OCI-LY3 (cell line): ENCODE results near the gene EARS2.
"Not testable (repeated sequence)": the region's sequence is repeated elsewhere in the genome, so short reads cannot be mapped to it uniquely, and the experiment has no call there.

ENCODE experiments used
- H2AFZ ChIP-seq: fragments of 200-600, 300-600 bp; shearing (Covaris generic); 2 replicates; pipeline ENCODE4 v1.6.0; 2014; ENCODE audit warnings: antibody characterized with exemption, low read depth, low read length
- H3K27ac ChIP-seq: fragments of 200-600, 300-600 bp; sonication (generic); 2 replicates; pipeline ENCODE4 v1.5.1; 2014; ENCODE audit warnings: mild to moderate bottlenecking, low read length, moderate library complexity, mixed read lengths
- H3K27me3 ChIP-seq: fragments of 200-600, 300-600 bp; sonication (generic); 2 replicates; pipeline ENCODE4 v1.6.1; 2014; ENCODE audit warnings: low read depth, low read length, mixed read lengths
- H3K36me3 ChIP-seq: fragments of 200-600, 300-600 bp; sonication (generic); replicated peaks from 2 replicates; pipeline ENCODE3; 2014; ENCODE audit warnings: low read depth, low read length, mixed read lengths
- H3K4me1 ChIP-seq: fragments of 300-600, 200-600 bp; sonication (generic); 2 replicates; pipeline ENCODE4 v1.6.1; 2014; ENCODE audit warnings: low read length, mixed read lengths
- H3K4me2 ChIP-seq: fragments of 200-600, 300-600 bp; sonication (generic); 2 replicates; pipeline ENCODE4 v1.6.1; 2014; ENCODE audit warnings: low read length, mixed read lengths
- H3K4me3 ChIP-seq: fragments of 300-600, 200-600 bp; sonication (generic); 2 replicates; pipeline ENCODE4 v1.5.1; 2014; ENCODE audit warnings: antibody characterized with exemption, mild to moderate bottlenecking, low read length, moderate library complexity
- H3K79me2 ChIP-seq: fragments of 300-600, 200-600 bp; shearing (Covaris generic); 2 replicates; pipeline ENCODE4 v1.6.1; 2014; ENCODE audit warnings: mild to moderate bottlenecking, low read length, mixed read lengths
- H3K9ac ChIP-seq: fragments of 300-600, 200-600 bp; shearing (Covaris generic); 2 replicates; pipeline ENCODE4 v1.6.0; 2014; ENCODE audit warnings: mild to moderate bottlenecking, low read length, moderate library complexity
- H3K9me3 ChIP-seq: fragments of 200-600, 300-600 bp; shearing (Covaris generic); 2 replicates; pipeline ENCODE4 v1.6.1; 2014; ENCODE audit warnings: low read length, mixed read lengths; ENCODE audit not compliant: insufficient read depth
- H4K20me1 ChIP-seq: fragments of 200-600, 300-600 bp; sonication (generic); 2 replicates; pipeline ENCODE4 v1.6.1; 2016; ENCODE audit warnings: low read length, mixed read lengths; ENCODE audit not compliant: insufficient read depth
- EZH2phosphoT487 ChIP-seq: fragments of 200-600 bp; shearing (Covaris generic); IDR thresholded peaks from 2 replicates; pipeline ENCODE4 v1.6.1; 2018; ENCODE audit warnings: antibody characterized with exemption, mixed run types, low read depth
- TF ChIP-seq, protein P1 (sequence below): fragments of 200-600, 300-600 bp; sonication (generic); IDR thresholded peaks from 2 replicates; pipeline ENCODE4 v1.5.1; 2014; ENCODE audit warnings: antibody characterized with exemption, low read length, low read depth

EARS2 gene

DNA sequence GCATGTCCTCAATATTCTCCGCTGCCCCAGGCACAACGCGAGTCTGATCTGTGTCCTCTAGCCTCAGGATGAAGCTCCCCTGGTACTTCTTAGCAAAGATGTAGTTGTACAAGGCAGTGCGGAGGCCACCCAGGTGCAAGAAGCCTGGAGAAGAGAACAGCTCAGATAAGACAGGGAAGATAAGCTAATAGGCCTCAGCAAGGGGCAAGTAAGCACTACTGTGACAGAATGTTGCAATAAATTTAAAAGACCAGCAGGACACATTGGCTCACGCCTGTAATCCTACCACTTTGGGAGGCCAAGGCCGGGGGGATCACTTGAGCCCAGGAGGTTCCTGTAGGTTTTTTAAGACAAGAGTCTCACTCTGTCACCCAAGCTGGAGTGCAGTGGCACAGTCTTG, 5.0 kb downstream of the EARS2 start:
- no peaks in the 10 kb centered on the region for H4K20me1 ChIP-seq
- H3K36me3 ChIP-seq = peaks cover 44% of the 10 kb centered on the region
- H3K4me1 ChIP-seq = peaks cover 14% of the 10 kb centered on the region
- H3K27me3 ChIP-seq = no peaks in the 10 kb centered on the region
- no peak overlapping the region for H2AFZ ChIP-seq
- H3K9me3 ChIP-seq = no peaks in the 10 kb centered on the region
- no peak overlapping the region for H3K4me2 ChIP-seq
- no peak overlapping the region for H3K27ac ChIP-seq
- no peak overlapping the region for H3K9ac ChIP-seq
- H3K79me2 ChIP-seq = peaks cover 38% of the 10 kb centered on the region
- H3K4me3 ChIP-seq = no peak overlapping the region
- TF ChIP-seq EZH2phosphoT487 = no peak
- TF ChIP-seq, protein P1, sequence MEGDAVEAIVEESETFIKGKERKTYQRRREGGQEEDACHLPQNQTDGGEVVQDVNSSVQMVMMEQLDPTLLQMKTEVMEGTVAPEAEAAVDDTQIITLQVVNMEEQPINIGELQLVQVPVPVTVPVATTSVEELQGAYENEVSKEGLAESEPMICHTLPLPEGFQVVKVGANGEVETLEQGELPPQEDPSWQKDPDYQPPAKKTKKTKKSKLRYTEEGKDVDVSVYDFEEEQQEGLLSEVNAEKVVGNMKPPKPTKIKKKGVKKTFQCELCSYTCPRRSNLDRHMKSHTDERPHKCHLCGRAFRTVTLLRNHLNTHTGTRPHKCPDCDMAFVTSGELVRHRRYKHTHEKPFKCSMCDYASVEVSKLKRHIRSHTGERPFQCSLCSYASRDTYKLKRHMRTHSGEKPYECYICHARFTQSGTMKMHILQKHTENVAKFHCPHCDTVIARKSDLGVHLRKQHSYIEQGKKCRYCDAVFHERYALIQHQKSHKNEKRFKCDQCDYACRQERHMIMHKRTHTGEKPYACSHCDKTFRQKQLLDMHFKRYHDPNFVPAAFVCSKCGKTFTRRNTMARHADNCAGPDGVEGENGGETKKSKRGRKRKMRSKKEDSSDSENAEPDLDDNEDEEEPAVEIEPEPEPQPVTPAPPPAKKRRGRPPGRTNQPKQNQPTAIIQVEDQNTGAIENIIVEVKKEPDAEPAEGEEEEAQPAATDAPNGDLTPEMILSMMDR = no peak

DNA sequence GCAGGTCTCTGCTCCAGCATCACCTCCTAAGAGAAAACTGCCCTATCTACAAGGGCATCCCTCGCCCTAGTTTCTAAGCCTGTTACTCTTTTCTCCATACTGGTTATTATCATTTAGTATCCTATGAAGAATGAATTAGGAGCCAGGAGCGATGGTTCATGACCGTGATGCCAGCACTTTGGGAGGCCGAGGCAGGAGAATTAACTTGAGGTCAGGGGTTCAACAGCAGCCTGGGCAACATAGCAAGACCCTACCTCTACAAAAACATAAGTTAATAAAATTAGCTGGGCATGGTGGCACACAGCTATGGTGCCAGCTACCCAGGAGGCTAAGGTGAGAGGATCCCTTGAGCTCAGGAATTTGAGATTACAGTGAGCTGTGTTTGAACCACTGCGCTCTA, 7.2 kb downstream of the EARS2 start:
- no peaks in the 10 kb centered on the region for H3K27me3 ChIP-seq
- no peak overlapping the region for H3K4me3 ChIP-seq
- H4K20me1 ChIP-seq = no peaks in the 10 kb centered on the region
- no peak overlapping the region for H2AFZ ChIP-seq
- peaks cover 57% of the 10 kb centered on the region for H3K36me3 ChIP-seq
- H3K27ac ChIP-seq = no peak overlapping the region
- no peaks in the 10 kb centered on the region for H3K9me3 ChIP-seq
- H3K4me2 ChIP-seq = no peak overlapping the region
- H3K4me1 ChIP-seq = peaks cover 29% of the 10 kb centered on the region
- TF ChIP-seq, protein P1 = no peak
- TF ChIP-seq EZH2phosphoT487 = no peak
- no peak overlapping the region for H3K9ac ChIP-seq
- peaks cover 32% of the 10 kb centered on the region for H3K79me2 ChIP-seq

DNA sequence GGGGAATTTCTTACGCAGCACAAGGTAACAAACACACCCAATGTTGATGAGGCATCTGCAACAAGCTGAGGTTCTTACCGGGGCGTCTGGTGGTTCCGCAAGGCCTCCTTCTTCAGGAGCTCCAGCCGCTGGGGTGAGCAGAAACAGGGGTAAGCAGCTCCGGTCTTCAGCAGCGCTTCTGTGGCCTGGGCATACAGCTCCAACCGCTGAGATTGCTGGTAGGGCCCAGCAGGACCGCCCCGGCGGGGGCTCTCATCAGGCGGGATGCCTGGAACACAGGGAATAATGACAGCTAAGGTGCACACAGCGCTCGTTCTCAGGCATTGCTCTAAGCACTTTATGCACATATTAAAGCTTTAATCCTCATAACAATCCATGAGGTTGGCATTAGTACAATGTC, 12.7 kb downstream of the EARS2 start:
- Histone ChIP-seq H3K4me2 (peak overlapping the region; percentile 27), H3K79me2 (peaks cover 15% of the 10 kb centered on the region), H3K4me3 (no peak overlapping the region), H4K20me1 (no peaks in the 10 kb centered on the region), H2AFZ (no peak overlapping the region), H3K27me3 (no peaks in the 10 kb centered on the region), H3K4me1 (peaks cover 43% of the 10 kb centered on the region), H3K36me3 (peaks cover 45% of the 10 kb centered on the region), H3K9ac (peak overlapping the region; percentile 28; the same call in 1 of the 2 replicates), H3K9me3 (no peaks in the 10 kb centered on the region), H3K27ac (peak overlapping the region; percentile 70)
- TF ChIP-seq EZH2phosphoT487 = no peak
- TF ChIP-seq, protein P1 = no peak

DNA sequence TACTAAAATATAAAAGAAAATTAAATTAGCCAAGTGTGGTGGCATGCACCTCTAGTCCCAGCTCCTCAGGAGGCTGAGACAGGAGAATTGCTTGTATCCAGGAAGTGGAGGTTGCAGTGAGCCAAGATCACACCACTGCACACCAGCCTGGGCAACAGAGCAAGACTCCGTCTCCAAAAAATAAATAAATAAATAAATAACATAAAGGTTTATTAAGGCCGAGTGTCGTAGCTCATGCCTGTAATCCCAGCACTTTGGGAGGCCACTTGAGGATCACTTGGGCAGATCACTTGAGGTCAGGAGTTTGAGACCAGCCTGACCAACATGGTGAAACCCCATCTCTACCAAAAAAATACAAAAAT, 16.4 kb downstream of the EARS2 start:
- H3K79me2 ChIP-seq, H2AFZ ChIP-seq, H3K27ac ChIP-seq, H3K4me3 ChIP-seq, H3K9ac ChIP-seq, H3K9me3 ChIP-seq, H4K20me1 ChIP-seq, H3K4me2 ChIP-seq, H3K27me3 ChIP-seq: not testable (repeated sequence)
- H3K36me3 ChIP-seq = peaks cover 35% of the 10 kb centered on the region
- H3K4me1 ChIP-seq = peaks cover 23% of the 10 kb centered on the region
